Hepatocyte (in vitro differentiated cells): Measurements from ENCODE around the gene EFNB2. TPM values are rescaled to one million over a fixed set of nuclear protein-coding genes. Genes with fewer than 3 reads are reported as not detected.

Source experiments
- DNase-seq: peaks from one replicate; pipeline ENCODE4 v3.0.0-alpha.2; 2016; ENCODE audit warnings: low spot score
- H2AFZ ChIP-seq: fragments of 200-600 bp; sonication (generic); 2 replicates; pipeline ENCODE4 v1.6.0; 2016; ENCODE audit warnings: antibody characterized with exemption, mild to moderate bottlenecking
- H3K27ac ChIP-seq: fragments of 200-600 bp; sonication (generic); 2 replicates; pipeline ENCODE4 v1.5.1; 2016; ENCODE audit warnings: mild to moderate bottlenecking
- H3K27me3 ChIP-seq: fragments of 200-600 bp; sonication (generic); 2 replicates; pipeline ENCODE4 v1.6.1; 2016
- H3K36me3 ChIP-seq: fragments of 200-600 bp; sonication (generic); replicated peaks from 2 replicates; pipeline ENCODE4 v1.5.1; 2016; ENCODE audit warnings: low read depth; ENCODE audit not compliant: insufficient read depth
- H3K4me1 ChIP-seq: fragments of 200-600 bp; sonication (generic); 2 replicates; pipeline ENCODE4 v1.5.1; 2016; ENCODE audit warnings: mild to moderate bottlenecking, moderate library complexity; ENCODE audit not compliant: insufficient read depth
- H3K4me2 ChIP-seq: fragments of 200-600 bp; sonication (generic); 2 replicates; pipeline ENCODE4 v1.6.0; 2016
- H3K4me3 ChIP-seq: fragments of 200-600 bp; sonication (generic); 2 replicates; pipeline ENCODE4 v1.5.1; 2016; ENCODE audit warnings: mild to moderate bottlenecking
- H3K79me2 ChIP-seq: fragments of 200-600 bp; sonication (generic); 2 replicates; pipeline ENCODE4 v1.6.0; 2017; ENCODE audit warnings: mild to moderate bottlenecking
- H3K9me2 ChIP-seq: fragments of 200-600 bp; sonication (generic); replicated peaks from 2 replicates; pipeline ENCODE4 v1.6.0; 2017; ENCODE audit warnings: mild to moderate bottlenecking; ENCODE audit not compliant: insufficient read depth
- H3K9me3 ChIP-seq: fragments of 200-600 bp; sonication (generic); 2 replicates; pipeline ENCODE4 v1.5.1; 2016; ENCODE audit warnings: low read depth, mild to moderate bottlenecking
- H4K20me1 ChIP-seq: fragments of 200-600 bp; sonication (generic); 2 replicates; pipeline ENCODE4 v1.6.0; 2016; ENCODE audit warnings: mild to moderate bottlenecking; ENCODE audit not compliant: insufficient read depth, poor library complexity, severe bottlenecking
- CTCF ChIP-seq: fragments of 200-600 bp; sonication (generic); IDR thresholded peaks from 2 replicates; pipeline ENCODE4 v1.5.1; 2016; ENCODE audit warnings: antibody characterized with exemption, mild to moderate bottlenecking; ENCODE audit not compliant: poor library complexity
- EZH2 ChIP-seq: fragments of 200-600 bp; sonication (generic); IDR thresholded peaks from 2 replicates; pipeline ENCODE4 v1.6.1; 2016; ENCODE audit warnings: antibody characterized with exemption, mild to moderate bottlenecking, borderline replicate concordance
- EZH2phosphoT487 ChIP-seq: fragments of 200-600 bp; sonication (generic); IDR thresholded peaks from one replicate; pipeline ENCODE4 v1.6.1; 2018; ENCODE audit warnings: antibody characterized with exemption, mild to moderate bottlenecking, low read depth, moderate library complexity; ENCODE audit not compliant: unreplicated experiment, severe bottlenecking
- WGBS: methylation state at CpG from one replicate; pipeline ENCODE4 v1.1.6; 2016; ENCODE audit warnings: low lambda C conversion rate; ENCODE audit errors: missing lambda C conversion rate; 5-methylcytosine and 5-hydroxymethylcytosine counted together
- polyA plus RNA-seq: library from polyadenylated mRNA; unstranded; fragments of >200 nt; fragmentation: Nextera tagmentation; extraction: Ambion mirVana; gene quantifications from 2 replicates; pipeline ENCODE4 v1.2.1, GENCODE V29; 2016
- total RNA-seq: library from RNA; depleted of rRNA; stranded (reverse); fragments of >200 nt; gene quantifications from 2 replicates; pipeline ENCODE4 v1.2.3, GENCODE V29; 2014

EFNB2 gene
- total and polyA plus RNA-seq, 2 experiments from 2014 or later: 62.4 to 63.3 TPM

- no peaks in the 10 kb centered on the region for H3K79me2 ChIP-seq
- no peak for DNase-seq
- no peak overlapping the region for H3K27ac ChIP-seq
- H3K4me2 ChIP-seq: no peak overlapping the region
- H3K36me3 ChIP-seq: no peaks in the 10 kb centered on the region
- TF ChIP-seq CTCF (no peak), EZH2 (no peak), EZH2phosphoT487 (no peak)
- H4K20me1 ChIP-seq: no peaks in the 10 kb centered on the region
- no peak overlapping the region for H3K4me3 ChIP-seq
- no peaks in the 10 kb centered on the region for H3K9me3 ChIP-seq
- H3K4me1 ChIP-seq: no peaks in the 10 kb centered on the region
- WGBS: 97% methylated on average over 7 of the region's 8 CpGs
- no peaks in the 10 kb centered on the region for H3K9me2 ChIP-seq
- no peaks in the 10 kb centered on the region for H3K27me3 ChIP-seq
- H2AFZ ChIP-seq: no peak overlapping the region
Observed at GRCh38 chr13:106573284-106573846, 37.9 kb upstream of the EFNB2 start.

- peak; percentile 83 for DNase-seq
- TF ChIP-seq EZH2phosphoT487 (no peak), CTCF (no peak), EZH2 (no peak)
- Histone ChIP-seq H3K4me1 (peaks cover 8% of the 10 kb centered on the region), H3K27me3 (no peaks in the 10 kb centered on the region), H4K20me1 (peaks cover 16% of the 10 kb centered on the region), H3K27ac (peak overlapping the region; percentile 86), H3K4me2 (peak overlapping the region; percentile 66), H3K79me2 (peaks cover 25% of the 10 kb centered on the region), H3K4me3 (no peak overlapping the region), H3K9me2 (no peaks in the 10 kb centered on the region), H3K9me3 (no peaks in the 10 kb centered on the region), H2AFZ (peak overlapping the region; percentile 70), H3K36me3 (no peaks in the 10 kb centered on the region)
- WGBS: 49% methylated on average over 11 of the region's 14 CpGs
Observed at GRCh38 chr13:106570299-106570852, 34.9 kb upstream of the EFNB2 start.

GRCh38 chr13:106569233-106570095 is 34.0 kb upstream of the EFNB2 start:
- H4K20me1 ChIP-seq: peaks cover 25% of the 10 kb centered on the region
- H3K4me3 ChIP-seq: no peak overlapping the region
- H3K36me3 ChIP-seq: no peaks in the 10 kb centered on the region
- H3K27me3 ChIP-seq: no peaks in the 10 kb centered on the region
- TF ChIP-seq EZH2: no peak
- TF ChIP-seq CTCF: no peak
- H3K27ac ChIP-seq: peak overlapping the region; percentile 86
- H2AFZ ChIP-seq: peak overlapping the region; percentile 70
- H3K4me1 ChIP-seq: peaks cover 18% of the 10 kb centered on the region
- DNase-seq: peak; percentile 44
- 60% methylated on average over 3 of the region's 3 CpGs for WGBS
- H3K9me2 ChIP-seq: no peaks in the 10 kb centered on the region
- H3K79me2 ChIP-seq: peaks cover 34% of the 10 kb centered on the region
- no peaks in the 10 kb centered on the region for H3K9me3 ChIP-seq
- peak overlapping the region; percentile 73 for H3K4me2 ChIP-seq
